GM19023 (cell line): ENCODE data around the gene RRP8.

Experiments used
- ATAC-seq: cut with Tn5 transposase; IDR thresholded peaks from one replicate; pipeline ENCODE4 v1.9.1; 2021; ENCODE audit warnings: mild to moderate bottlenecking, moderate library complexity; ENCODE audit not compliant: unreplicated experiment

Gene RRP8

DNA sequence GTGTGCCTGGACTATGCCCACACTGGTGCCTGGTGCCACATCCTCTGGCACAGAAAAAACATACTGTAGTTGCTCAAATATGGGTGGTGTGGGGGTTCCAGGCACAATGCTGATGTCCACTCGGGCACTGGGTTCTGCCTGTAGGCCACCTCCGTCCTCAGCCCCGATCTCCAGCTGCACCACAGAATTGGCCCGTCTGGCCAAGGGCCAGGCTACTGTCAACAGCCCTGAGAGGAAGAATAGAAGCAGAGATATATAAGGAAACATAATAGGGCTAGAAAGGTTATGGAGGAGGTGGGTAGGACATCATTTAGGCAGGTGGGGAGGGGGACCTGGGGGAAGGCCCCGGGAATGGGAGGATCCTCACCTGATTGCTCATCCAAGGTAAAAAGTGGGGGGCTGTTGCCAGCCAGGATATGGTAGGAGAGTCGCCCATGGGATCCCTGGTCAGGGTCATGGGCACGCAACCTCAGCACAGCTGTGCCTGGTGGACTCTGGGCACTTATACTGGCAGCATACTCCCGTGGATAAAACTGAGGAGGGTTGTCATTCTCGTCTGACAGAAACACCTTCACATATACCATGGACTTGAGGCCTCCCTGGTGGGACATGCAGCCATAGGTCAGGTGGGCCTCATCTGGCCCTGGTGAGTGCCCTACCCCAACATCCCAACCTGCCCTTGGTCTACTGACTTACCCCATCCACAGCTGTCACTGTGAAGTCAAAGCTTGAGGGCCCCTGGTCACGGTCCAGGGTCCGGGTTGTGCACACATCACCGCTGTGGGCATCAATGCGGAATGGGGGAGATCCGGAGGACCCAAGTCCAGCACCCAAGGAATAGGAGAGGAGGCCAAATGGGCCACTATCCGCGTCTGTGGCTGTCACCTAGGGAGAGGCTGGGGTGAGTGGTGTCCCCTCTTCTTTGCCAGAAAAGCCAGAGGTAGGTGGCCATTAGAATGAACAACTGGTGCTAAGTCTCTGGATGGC is 30.3 kb upstream of the RRP8 start:
- ATAC-seq: no peak

DNA sequence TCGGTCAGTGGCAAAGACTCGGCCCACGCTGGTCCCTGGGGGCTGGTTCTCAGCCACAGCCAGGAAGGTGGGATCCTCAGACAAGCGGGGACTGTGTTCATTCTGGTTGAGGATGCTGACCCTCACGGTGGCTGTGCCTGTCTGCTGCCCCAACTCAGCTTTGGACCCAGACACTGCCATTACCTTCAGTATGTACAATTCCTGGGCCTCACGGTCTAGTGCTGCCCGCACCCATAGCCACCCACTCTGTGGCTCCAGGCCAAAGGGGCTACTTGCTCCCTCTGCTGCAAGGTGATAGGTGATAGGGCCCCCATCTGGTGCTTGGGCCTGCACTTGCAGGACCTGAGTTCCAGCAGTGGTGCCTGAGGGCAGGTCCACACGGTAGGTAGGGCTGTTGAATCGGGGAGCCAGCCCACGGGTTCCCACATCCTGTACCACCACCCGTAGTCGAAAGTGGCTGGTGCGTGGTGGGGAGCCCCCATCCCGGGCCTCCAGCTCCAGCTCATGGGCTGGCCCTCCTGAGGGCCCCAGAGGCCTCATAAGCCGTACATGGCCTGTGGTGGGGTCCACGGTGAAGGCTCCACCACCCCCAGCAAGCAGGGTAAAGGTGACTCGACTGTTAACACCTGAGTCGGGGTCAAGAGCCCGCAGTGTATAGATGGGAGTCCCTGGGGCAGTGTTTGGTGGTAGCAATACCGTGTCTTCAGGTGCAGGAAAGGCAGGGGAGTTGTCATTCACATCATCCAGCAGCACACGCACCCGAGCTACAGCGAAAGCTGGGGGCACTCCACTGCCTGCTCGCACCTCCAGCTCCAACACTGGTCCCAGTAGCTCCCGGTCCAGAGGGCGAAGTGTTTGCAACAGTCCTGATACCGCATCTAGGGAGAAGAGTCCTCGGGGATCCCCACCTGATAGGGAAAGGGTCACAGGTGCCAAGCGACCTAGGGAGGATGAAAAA is 29.0 kb upstream of the RRP8 start:
- ATAC-seq: no peak

DNA sequence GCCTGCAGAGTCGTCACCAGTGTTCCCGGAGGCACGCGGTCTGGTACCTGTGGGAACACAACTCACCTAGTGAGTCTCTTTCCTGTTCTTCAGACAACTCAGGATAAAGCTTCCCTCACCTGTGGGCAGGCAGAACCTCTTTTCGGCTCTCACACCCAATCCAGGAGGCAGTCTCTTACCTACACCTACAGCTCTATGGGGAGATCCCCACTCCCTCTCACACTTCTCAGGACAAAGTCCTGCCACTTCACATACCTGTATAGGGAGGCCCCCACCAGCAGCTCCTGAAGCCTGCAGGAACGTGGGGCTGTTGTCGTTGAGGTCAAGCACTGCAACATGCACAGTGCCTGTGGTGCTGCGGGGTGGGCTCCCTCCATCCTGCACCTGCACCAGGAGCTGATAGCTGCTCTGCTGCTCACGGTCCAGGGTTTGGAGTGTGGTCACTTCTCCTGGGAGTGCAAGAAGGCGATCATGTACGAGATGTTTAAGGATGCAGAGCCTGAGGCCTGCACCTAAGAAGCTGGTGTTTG is 28.0 kb upstream of the RRP8 start:
- no peak for ATAC-seq

DNA sequence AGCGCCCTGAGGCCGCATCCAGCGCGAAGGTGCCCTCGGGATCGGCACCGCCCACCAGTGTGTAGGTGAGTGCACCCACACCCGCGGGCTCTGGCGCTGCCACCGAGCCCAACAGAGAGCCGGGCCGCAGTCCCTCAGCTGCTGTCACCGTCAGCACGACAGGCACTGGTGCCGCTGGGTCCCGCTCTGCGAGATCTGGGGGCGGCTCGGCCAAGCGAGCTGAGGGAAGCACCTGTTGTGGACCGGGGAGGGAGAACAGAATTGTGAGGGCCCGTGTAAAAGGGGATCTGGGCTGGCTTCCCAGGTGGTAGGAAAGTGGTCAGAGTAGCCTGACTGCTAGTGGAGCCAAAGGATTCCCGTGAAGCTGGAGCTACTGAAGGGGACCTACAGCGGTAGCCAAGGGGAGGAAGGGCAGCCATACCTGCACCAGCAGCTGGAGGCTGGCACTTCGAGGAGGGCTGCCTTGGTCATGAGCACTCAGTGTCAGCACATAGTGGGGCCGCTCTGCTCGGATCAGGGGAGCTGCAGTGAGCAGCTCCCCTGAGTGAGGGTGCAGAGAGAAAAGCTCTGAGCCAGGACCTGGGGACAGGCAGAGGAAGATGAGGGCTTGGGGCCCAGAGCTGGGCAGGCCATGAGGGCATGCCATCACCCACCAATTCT is 27.3 kb upstream of the RRP8 start:
- ATAC-seq: no peak

DNA sequence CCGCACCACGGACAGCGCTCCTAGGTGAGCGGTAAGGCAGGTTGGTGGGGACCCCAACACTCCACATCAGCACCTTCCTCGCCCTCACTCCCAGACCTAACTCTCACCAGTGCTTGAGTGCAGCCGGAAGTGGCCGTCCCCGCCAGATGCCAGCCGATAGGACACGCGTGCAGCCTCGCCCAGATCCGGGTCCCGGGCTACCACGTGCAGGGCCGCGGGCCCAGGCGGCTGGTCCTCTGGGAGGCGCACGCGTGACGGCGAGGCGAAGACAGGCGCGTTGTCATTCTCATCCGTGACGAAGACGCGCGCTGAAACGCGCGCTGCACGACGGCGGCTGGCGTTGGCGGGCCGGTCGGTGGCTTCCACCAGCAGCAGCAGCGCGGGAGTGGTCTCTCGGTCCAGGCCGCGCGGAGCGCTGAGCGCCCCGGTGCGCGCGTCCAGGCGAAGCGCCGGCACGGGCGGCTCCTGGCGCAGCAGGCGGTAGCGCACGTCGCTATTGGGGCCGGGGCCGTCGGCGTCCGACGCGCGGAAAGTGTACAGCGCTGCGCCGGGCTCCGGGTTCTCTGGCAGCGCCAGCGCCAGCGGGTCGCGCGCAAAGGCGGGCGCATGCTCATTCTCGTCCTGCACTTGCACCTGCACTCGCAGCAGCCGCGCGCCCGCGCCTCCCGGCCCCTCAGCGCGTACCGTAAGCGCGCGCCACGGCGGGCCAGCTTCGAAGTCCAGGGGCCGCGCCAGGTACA is 26.6 kb upstream of the RRP8 start:
- no peak for ATAC-seq

DNA sequence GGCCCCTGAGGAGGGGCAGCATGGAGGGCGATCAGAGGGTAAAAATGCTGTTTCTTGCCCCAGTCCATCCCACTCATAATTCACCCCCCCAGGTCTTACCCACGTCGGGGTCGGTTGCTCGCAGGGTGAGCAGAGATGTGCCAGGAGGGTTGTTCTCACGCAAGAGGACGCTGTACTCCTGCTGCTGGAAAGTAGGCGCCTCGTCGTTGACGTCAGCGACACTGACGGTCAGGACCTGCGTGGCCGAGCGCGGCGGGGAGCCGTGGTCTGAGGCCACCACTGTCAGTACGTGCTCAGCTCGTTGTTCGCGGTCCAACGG is 26.1 kb upstream of the RRP8 start:
- no peak for ATAC-seq

DNA sequence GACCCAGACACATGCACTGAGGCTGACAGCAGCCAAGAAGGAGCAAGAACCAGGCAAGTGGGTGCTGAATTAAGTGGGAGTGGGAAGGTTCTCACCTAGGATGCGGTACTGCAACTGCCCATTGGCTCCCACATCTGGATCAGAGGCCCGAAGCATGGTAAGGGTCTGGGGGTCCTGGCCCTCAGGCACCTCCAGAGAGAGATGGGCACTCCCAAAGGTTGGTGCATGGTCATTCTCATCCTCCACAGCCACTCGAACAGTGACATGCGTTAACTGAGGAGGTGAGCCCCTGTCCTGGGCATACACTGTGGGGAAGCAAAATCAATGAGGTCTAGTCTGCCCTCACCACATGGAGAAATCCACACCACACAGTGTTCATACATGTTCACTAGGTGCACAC is 25.1 kb upstream of the RRP8 start:
- ATAC-seq: no peak

DNA sequence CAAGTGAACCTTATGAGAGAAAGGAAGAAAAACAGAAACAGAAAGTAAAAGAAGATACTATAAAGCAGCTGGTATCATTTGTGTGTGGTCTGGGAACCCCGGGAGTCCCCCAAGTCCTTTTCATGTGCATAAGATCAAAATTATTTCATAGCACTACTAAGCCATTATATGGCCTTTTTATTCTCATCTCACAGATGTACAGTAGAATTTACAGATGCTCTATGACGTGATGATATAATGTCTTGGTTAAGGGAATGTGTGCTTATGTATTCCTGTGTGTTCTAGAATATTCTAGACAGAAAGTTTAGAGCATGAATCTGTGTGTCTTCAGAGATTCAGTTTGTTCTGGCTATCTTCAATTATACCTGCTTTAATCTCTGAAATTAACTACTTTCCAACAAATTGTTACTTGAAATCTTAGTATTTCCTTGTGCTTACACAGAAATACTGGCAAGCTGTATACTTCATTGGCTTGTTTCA is 24.4 kb upstream of the RRP8 start:
- ATAC-seq: peak; percentile 73

DNA sequence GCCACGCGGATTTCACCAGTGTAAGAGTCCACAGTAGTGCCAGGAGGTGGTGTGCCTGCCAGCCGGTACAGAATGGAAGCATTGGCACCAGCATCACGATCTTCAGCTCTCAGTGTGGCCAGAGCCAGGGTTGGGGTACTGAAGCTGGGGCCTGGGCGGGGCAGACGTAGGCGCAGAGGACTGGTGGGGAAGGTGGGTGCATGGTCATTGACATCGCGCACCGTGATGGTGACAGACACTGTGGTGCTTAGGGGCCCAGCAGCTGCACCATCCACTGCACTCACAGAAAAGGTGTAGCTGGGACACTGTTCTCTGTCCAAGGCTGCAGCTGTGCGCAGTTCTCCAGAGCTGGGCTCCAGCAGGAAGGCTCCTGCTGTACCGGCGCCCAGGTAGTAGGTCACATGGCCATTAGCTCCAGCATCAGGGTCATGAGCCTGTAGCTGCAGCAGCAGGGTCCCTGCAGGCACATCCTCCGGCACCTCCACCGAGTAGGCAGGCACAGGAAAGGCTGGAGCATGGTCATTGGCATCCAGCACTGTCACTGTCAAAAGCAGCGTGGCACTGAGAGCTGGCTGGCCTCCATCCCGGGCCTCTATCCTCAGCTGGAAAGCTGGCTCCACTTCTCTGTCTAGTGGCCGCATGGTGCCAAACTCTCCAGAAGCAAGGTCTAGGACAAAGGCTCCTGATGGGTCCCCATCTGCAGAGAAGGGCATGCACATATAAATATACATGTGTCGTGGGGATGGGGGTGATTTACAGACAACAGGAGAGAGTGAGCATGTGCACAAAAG is 23.8 kb upstream of the RRP8 start:
- no peak for ATAC-seq

DNA sequence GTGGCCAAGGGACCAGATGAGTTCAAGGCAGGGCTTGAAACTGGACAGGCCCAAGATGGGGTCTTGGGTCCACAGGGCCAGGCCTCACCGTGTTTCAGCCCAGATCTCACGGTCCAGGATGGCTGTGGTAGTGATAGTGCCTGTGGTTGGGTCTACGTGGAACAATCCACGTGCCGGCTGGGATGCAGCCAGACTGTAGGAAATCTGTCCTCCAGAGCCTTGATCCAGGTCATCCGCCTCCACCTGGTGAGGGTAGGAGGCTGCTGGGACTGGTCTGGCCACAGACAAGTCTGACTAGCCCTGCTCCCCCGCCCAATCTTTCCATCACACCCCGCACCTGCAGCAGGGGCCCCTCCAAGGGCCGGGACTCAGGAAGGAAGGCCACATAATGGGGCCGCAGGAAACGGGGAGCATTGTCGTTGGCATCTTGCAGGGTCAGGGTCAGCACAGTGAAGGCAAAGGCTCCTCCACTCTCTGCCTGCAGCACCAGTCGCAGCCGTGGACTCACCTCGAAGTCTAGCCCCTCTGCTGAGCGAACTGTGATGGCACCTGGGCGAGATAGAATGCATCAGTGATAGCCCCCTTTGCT is 22.5 kb upstream of the RRP8 start:
- ATAC-seq: no peak

DNA sequence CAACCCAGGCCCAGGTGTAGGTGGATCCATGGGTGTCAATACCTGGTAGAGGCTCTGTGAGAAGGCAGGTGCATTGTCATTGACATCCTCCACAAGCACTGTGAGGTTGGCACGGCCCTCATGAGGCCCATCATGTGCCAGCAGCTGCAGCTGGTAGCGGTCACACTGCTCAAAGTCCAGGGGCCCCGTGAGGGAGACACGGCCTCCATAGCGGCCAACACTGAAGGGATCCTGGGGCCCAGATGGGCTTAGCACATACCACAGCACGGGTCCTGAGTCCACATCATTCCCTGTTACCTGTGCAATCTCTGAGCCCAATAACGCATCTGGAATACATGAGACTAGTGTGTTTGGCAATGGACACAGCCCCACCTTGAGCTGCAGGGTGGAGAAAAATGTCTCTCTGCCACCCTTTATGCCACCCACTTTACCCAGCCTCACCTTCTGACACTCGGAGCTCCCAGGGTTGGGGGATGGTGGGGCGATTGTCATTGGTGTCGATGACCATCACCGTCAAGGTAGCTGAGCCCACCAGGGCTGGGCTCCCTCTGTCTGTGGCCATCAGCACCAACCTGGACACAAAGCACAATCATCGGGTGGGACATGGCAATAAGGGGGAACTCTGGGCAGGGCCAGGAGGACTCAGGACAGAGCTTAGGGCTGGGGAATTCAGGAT is 21.9 kb upstream of the RRP8 start:
- no peak for ATAC-seq

DNA sequence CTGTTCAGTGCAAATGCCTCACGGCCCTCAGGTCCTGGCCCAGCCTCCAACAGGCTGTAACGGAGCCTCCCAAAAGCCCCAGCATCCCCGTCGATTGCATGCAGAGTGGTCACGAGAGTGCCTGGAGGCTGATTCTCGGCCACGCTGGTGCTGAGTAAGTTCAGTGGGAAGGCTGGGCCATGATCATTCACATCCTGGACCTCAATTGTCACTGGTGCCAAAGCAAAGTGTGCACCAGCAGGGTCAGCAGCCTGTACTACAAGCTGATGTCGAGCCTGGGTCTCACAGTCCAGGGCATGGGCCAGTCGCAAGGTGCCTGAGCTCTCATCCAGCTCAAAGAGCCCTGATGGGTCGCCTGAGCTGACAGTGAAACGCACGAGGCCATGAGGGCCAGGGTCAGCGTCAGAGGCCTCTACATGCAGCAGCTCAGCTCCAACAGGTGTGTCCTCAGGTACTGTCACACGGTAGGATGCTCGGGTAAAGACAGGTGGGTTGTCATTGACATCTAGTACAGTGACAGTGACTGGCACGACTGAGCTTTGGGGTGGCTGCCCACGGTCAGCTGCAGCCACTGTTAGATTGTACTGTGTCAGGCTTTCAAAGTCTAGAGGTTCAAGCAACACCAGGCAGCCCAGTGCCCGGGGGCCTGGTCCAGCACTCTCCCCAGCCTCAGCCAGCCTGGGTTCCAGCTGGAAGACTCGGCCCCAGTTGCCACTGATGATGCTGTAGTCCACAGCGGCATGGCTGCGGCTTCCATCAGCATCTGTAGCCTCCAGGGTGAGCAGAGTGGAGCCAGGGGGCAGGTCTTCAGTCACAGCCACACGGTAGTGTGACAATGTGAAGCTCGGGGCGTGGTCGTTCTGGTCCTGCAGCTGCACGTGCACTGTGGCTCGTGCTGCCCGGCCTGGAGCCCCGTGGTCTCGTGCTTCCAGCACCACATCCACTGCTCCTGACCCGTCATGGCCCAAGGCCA is 20.3 kb upstream of the RRP8 start:
- ATAC-seq: no peak

DNA sequence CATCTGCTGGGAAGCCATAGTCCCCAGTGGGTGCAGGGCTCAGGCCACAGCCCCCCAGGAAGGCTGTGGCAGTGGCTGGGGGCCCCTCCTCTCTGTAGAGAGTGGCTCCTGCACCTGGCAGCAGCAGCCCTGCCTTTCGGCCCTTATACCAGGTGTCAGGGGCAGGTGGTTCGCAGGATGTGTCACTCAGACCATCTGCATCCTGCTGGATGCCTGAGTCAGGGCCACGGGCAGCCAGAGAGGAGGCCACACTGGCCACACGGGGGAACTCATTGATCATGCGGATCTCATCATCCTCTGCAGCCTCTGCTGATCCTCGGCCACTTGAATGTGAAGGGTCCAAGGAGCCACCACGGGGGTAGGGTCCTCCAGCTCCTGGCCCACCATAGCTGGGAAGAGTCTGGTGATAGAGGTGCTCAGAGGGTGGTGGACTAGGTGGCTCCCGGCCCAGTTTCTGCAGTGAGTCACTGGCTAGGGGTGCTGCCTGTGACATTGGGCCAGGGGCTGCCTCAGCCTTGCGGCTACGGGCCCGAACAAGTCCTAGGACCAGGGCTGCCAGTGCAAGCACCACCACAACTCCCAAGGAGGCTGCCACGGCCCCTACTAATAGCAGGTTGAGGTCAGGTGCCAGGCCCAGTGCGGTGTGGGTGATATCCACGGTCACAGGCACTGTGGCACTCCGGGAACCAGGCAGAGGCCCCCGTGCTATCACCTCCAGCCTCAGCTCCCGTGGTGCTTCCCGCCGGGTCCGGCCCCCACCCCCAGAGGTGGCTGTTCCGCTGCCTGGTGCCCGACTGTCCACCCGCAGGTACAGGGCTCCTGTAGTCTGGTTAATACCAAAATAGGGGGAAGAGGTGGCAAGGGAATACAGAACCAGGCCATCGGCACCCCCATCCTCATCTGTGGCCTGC is 19.1 kb upstream of the RRP8 start:
- ATAC-seq: no peak

DNA sequence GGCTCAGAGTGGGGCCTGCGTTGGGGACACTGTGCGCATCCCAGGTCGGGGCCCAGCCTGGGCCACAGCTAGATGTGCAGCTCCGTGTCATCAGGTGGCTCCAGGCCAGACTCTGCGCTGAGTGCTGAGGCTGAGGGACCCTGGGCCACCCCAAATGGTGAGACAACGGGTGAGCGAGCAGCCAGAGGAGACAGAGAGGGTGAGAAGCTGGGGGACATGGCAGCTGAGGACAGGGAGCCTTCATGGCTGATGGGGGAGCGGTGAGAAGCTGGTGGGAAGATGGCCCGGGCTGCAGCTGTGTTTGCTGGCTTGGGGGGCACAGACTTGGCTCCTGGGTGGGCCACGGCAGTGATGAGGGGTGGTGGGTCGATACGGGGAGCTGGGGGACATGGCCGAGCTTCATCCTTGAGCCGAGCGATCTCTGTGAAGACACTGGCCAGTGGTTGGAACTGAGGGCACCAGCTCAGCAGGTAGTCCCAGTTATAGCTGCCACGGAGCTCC is 18.3 kb upstream of the RRP8 start:
- ATAC-seq: no peak

DNA sequence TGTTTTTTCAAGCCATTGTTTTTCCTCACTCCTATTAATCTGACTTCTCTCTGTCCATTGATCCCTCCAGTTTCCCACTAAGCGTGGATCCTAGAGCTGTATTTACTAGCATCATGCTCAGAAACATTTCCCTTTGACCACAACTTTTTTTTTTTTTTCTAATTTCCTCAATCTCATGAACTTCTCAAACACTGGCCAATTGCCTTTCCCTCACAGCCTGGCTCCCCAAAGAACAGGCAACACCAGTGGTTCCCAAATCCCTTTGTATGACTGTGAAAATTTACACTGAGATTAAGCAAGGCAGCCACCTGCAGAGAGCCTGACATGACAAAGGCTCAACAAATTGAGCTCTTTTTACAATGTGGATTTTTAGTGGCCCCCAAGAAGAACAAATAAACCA is 17.2 kb upstream of the RRP8 start:
- ATAC-seq: no peak
